SK-N-SH treated with all-trans-retinoic acid at 6 μM for 48 hours (cell line): ENCODE data around the gene SLC38A7.

ENCODE experiments used
- BACH2 ChIP-seq: fragments of 250-450 bp; sonication (Bioruptor Pico); IDR thresholded peaks from 2 replicates; pipeline ENCODE4 v1.9.0; 2021; ENCODE audit warnings: mild to moderate bottlenecking, borderline replicate concordance
- CSDC2 ChIP-seq: fragments of 250-450 bp; sonication (Bioruptor Pico); IDR thresholded peaks from 2 replicates; pipeline ENCODE4 v1.5.0; 2020; ENCODE audit warnings: mild to moderate bottlenecking, moderate library complexity
- OSR1 ChIP-seq: fragments of 250-450 bp; sonication (Bioruptor Pico); IDR thresholded peaks from 2 replicates; pipeline ENCODE4 v1.8.0; 2022; ENCODE audit warnings: moderate library complexity, mild to moderate bottlenecking, inconsistent platforms
- RARB ChIP-seq: fragments of 250-450 bp; sonication (Bioruptor Pico); IDR thresholded peaks from 2 replicates; pipeline ENCODE4 v1.8.0; 2021; ENCODE audit warnings: mild to moderate bottlenecking, moderate library complexity
- TOX ChIP-seq: fragments of 250-450 bp; sonication (Bioruptor Pico); IDR thresholded peaks from 2 replicates; pipeline ENCODE4 v1.8.0; 2021; ENCODE audit warnings: mild to moderate bottlenecking, moderate library complexity, borderline replicate concordance
- ZFP30 ChIP-seq: fragments of 450-650 bp; formaldehyde crosslinking; IDR thresholded peaks from 2 replicates; pipeline ENCODE4 v1.5.0; 2022; ENCODE audit warnings: mild to moderate bottlenecking, moderate library complexity
- ZNF8 ChIP-seq: fragments of 450-650 bp; formaldehyde crosslinking; IDR thresholded peaks from 2 replicates; pipeline ENCODE4 v1.5.0; 2020; ENCODE audit warnings: mild to moderate bottlenecking, moderate library complexity
- TF ChIP-seq, protein P1 (sequence below): fragments of 250-450 bp; sonication (Bioruptor Pico); IDR thresholded peaks from 2 replicates; pipeline ENCODE4 v1.5.1; 2020; ENCODE audit warnings: low read depth, mild to moderate bottlenecking, moderate library complexity
- TF ChIP-seq, protein P2 (sequence below): fragments of 250-450 bp; sonication (Bioruptor Pico); IDR thresholded peaks from 2 replicates; pipeline ENCODE4 v1.8.0; 2020; ENCODE audit warnings: mild to moderate bottlenecking, moderate library complexity, borderline replicate concordance

DNA sequence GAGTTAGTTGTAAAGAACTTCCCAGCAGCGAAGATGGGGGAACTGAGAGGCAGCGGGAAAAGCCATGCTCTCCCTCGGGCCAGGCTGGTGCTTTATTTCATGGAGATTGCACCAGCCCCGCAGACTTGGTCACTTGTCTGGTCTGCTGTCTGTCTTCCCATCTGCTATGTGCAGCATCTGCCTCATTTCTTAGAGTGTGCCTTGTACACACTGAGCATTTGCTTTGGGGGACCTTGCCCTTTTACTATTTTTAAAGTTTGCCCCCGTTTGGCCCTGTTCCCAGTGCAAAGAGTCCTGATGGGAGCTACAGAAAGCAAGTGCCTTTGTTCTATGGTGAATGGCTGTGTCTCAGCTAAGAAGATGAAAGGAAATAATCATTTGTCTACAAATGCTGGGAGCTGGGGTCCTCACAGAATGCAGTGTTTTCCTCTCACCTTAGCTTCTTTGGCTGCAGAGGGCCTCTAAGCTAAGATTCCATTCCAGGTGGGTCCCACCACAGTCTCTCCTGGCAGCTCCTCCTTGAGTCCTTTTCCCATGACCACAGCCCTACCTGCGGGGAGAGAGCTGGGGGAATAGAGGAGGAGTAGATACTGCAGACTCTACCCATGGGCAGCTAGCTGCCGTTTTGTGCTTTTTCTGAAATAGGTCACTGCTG, 29.9 kb downstream of the SLC38A7 start:
- TF ChIP-seq, protein P1, sequence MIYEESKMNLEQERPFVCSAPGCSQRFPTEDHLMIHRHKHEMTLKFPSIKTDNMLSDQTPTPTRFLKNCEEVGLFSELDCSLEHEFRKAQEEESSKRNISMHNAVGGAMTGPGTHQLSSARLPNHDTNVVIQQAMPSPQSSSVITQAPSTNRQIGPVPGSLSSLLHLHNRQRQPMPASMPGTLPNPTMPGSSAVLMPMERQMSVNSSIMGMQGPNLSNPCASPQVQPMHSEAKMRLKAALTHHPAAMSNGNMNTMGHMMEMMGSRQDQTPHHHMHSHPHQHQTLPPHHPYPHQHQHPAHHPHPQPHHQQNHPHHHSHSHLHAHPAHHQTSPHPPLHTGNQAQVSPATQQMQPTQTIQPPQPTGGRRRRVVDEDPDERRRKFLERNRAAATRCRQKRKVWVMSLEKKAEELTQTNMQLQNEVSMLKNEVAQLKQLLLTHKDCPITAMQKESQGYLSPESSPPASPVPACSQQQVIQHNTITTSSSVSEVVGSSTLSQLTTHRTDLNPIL (CRISPR knock-in tag): no peak
- TF ChIP-seq TOX (no peak), RARB (no peak), OSR1 (CRISPR knock-in tag) (no peak), BACH2 (CRISPR knock-in tag) (no peak), ZFP30 (CRISPR knock-in tag) (no peak), CSDC2 (CRISPR knock-in tag) (no peak), ZNF8 (CRISPR knock-in tag) (no peak)
- TF ChIP-seq, protein P2, sequence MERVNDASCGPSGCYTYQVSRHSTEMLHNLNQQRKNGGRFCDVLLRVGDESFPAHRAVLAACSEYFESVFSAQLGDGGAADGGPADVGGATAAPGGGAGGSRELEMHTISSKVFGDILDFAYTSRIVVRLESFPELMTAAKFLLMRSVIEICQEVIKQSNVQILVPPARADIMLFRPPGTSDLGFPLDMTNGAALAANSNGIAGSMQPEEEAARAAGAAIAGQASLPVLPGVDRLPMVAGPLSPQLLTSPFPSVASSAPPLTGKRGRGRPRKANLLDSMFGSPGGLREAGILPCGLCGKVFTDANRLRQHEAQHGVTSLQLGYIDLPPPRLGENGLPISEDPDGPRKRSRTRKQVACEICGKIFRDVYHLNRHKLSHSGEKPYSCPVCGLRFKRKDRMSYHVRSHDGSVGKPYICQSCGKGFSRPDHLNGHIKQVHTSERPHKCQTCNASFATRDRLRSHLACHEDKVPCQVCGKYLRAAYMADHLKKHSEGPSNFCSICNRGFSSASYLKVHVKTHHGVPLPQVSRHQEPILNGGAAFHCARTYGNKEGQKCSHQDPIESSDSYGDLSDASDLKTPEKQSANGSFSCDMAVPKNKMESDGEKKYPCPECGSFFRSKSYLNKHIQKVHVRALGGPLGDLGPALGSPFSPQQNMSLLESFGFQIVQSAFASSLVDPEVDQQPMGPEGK (CRISPR knock-in tag): no peak
